HUDEP-2 (cell line): ENCODE data around the gene ENDOV.

Experiments used
- DNase-seq, 76 experiments: peaks; one replicate each; lab custom pipeline; 2025; ENCODE audit not compliant: unreplicated experiment in 76 of 76; lab: John Stamatoyannopoulos, UW

ENDOV gene

GRCh38 chr17:80429356-80430275 is 14.6 kb downstream of the ENDOV start:
- no peak for DNase-seq

- no peak for DNase-seq
Measured at GRCh38 chr17:80430446-80431245, 15.7 kb downstream of the ENDOV start.

GRCh38 chr17:80431246-80432195 is 16.6 kb downstream of the ENDOV start:
- no peak for DNase-seq

GRCh38 chr17:80432350-80432955 is 17.5 kb downstream of the ENDOV start:
- no peak for DNase-seq

- DNase-seq, result no peak
Measured at GRCh38 chr17:80432961-80433550, 18.1 kb downstream of the ENDOV start.

- DNase-seq, result no peak
Measured at GRCh38 chr17:80433916-80434666, 19.1 kb downstream of the ENDOV start.

- DNase-seq, result no peak
Measured at GRCh38 chr17:80437532-80437931, 22.6 kb downstream of the ENDOV start.

- no peak for DNase-seq
Measured at GRCh38 chr17:80438806-80439205, 23.8 kb downstream of the ENDOV start.

GRCh38 chr17:80439499-80439898 is 24.5 kb downstream of the ENDOV start:
- DNase-seq, result no peak

GRCh38 chr17:80441133-80441578 is 26.2 kb downstream of the ENDOV start:
- peak in 50 of 76 experiments; percentile 3 to 72 (median 35) for DNase-seq

- no peak for DNase-seq
Measured at GRCh38 chr17:80441598-80442322, 26.8 kb downstream of the ENDOV start.

- DNase-seq, result no peak
Measured at GRCh38 chr17:80442323-80442659, 27.3 kb downstream of the ENDOV start.

GRCh38 chr17:80442764-80443163 is 27.8 kb downstream of the ENDOV start:
- no peak for DNase-seq

- no peak for DNase-seq
Measured at GRCh38 chr17:80443498-80443897, 28.5 kb downstream of the ENDOV start.

- no peak for DNase-seq
Measured at GRCh38 chr17:80443916-80444643, 29.1 kb downstream of the ENDOV start.

- no peak for DNase-seq
Measured at GRCh38 chr17:80444644-80444979, 29.6 kb downstream of the ENDOV start.

GRCh38 chr17:80445007-80445725 is 30.2 kb downstream of the ENDOV start:
- DNase-seq, result no peak
